OCI-LY1 (cell line): ENCODE data around the gene ROR1.

ENCODE experiments used
- EZH2 ChIP-seq: fragments of 200-600 bp; sonication (generic), shearing (Covaris generic); IDR thresholded peaks from 2 replicates; pipeline ENCODE4 v1.8.0; 2017; ENCODE audit warnings: borderline replicate concordance, mixed run types, mild to moderate bottlenecking, antibody characterized with exemption, low read length, moderate library complexity, mixed read lengths
- TF ChIP-seq, protein P1 (sequence below): fragments of 200-600 bp; sonication (generic), shearing (Covaris generic); IDR thresholded peaks from 2 replicates; pipeline ENCODE4 v1.5.1; 2017; ENCODE audit warnings: mild to moderate bottlenecking, antibody characterized with exemption, low read length, moderate library complexity, mixed read lengths

DNA sequence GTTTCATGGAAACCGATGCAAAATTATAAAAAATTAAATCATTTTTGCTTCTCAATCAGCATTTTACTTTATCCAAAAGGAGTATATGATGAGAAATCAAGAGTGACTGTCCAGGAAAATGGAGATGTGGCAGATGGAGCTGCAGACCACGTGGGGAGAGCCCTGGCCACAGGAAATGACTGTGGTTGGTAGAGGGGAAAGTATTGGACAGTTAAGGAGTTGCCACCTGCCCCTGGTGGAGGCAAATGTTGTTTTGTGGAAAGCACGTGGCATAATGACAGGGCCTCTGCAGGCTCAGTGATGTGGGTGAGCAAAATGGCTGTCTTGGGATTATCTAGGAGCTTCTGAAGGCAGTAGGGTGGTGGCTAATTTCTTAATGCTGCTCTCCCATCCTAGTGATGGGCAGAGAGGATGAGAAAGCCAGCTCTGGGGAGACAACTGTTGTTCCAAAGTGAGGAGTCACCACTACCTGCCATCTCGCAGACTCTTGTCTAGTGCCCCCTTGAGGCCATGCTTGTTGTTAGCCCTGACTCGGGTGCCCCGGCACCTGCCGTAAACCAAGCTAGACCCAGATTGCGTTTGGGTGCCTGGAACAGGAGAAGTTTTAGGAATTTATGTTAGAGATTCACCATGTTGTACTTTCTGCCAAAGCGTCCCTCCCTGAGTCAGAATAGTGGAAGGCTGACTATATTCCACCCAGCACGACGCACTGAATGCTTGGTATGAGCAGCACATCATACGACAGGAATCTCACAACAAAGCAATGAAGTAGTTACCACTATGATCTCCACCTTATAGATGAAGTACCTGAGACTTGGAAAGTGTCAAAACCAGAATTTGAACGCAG is 144.0 kb downstream of the ROR1 start:
- TF ChIP-seq, protein P1, sequence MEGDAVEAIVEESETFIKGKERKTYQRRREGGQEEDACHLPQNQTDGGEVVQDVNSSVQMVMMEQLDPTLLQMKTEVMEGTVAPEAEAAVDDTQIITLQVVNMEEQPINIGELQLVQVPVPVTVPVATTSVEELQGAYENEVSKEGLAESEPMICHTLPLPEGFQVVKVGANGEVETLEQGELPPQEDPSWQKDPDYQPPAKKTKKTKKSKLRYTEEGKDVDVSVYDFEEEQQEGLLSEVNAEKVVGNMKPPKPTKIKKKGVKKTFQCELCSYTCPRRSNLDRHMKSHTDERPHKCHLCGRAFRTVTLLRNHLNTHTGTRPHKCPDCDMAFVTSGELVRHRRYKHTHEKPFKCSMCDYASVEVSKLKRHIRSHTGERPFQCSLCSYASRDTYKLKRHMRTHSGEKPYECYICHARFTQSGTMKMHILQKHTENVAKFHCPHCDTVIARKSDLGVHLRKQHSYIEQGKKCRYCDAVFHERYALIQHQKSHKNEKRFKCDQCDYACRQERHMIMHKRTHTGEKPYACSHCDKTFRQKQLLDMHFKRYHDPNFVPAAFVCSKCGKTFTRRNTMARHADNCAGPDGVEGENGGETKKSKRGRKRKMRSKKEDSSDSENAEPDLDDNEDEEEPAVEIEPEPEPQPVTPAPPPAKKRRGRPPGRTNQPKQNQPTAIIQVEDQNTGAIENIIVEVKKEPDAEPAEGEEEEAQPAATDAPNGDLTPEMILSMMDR: peak; percentile 60; the same call in 1 of the 2 replicates
- no peak for TF ChIP-seq EZH2
